Endometrial microvascular endothelial cells (primary cell): Measurements from ENCODE around the gene USP48. TPM values are rescaled to one million over a fixed set of nuclear protein-coding genes. Genes with fewer than 3 reads are reported as not detected.
"Not testable (repeated sequence)": the region's sequence is repeated elsewhere in the genome, so short reads cannot be mapped to it uniquely, and the experiment has no call there.

Experiments used
- in situ Hi-C: cut with HindIII; loops from 2 replicates; pipeline ENCODE4 v1.10.0; 2017; ENCODE audit warnings: low sequenced_read_pairs, low pct_unique_long_range_greater_than_20kb; ENCODE audit errors: inconsistent ontology term
- total RNA-seq: library from RNA; depleted of rRNA; stranded (reverse); fragments of >200 nt; gene quantifications from one replicate; pipeline ENCODE4 v1.2.3, GENCODE V29; 2015; ENCODE audit errors: inconsistent ontology term

Gene USP48
- total RNA-seq, 1 donor from 2014 or later = 50.8 TPM

GRCh38 chr1:21779613-21780521 is 3.1 kb downstream of the USP48 start:
- in situ Hi-C loops = no loop called here

DNA sequence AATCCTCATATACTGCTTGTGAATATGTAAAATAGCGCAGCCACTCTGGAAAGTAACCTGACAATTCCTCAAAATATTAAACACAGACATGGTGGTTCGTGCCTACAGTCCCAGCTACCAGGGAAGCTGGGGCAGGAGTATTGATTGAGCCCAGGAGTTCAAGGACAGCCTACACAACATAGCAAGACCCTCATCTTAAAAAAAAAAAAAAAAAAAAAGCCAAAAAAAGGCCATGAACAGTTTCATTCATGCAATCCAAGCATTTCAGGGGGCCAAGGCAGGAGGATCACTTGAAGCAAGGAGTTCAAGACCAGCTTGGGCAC is 4.6 kb downstream of the USP48 start:
- in situ Hi-C loops = no loop called here

GRCh38 chr1:21776925-21777324 is 6.0 kb downstream of the USP48 start:
- in situ Hi-C loops = not testable (repeated sequence)

- in situ Hi-C loops = no loop called here
Measured at GRCh38 chr1:21775985-21776562, 6.9 kb downstream of the USP48 start.

DNA sequence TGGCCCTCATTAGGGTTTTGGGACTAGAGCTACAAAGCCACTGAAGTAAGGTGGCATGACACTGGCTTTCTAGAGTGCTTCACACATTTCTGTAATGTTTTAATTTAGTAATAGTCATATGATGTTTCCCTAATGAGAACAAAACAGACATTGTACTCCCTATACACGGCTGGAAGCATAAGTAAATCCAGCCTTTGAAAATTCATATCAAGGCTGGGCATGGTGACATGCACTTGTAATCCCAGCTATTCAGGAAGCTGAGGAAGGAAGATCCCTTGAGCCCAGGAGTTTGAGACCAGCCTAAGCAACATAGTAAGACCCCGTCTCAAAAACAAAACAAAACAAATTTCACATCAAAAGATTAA is 7.4 kb downstream of the USP48 start:
- in situ Hi-C loops = no loop called here

- in situ Hi-C loops = no loop called here
Measured at GRCh38 chr1:21774835-21775549, 8.0 kb downstream of the USP48 start.

- in situ Hi-C loops = no loop called here
Measured at GRCh38 chr1:21773585-21773984, 9.4 kb downstream of the USP48 start.

DNA sequence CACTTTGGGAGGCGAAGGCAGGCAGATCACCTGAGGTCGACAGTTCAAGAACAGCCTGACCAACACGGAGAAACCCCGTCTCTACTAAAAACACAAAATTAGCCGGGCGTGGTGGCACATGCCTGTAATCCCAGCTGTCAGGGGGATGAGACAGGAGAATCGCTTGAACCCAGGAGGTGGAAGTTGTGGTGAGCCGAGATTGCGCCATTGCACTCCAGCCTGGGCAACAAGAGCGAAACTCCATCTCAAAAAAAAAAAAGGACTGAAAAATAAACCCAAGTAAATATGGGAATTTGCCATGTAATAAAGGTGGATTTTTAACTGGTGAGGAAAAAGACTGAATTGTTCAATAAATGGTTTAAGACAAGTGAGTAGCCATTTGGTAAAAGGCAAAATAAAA is 11.3 kb downstream of the USP48 start:
- in situ Hi-C loops = not testable (repeated sequence)

DNA sequence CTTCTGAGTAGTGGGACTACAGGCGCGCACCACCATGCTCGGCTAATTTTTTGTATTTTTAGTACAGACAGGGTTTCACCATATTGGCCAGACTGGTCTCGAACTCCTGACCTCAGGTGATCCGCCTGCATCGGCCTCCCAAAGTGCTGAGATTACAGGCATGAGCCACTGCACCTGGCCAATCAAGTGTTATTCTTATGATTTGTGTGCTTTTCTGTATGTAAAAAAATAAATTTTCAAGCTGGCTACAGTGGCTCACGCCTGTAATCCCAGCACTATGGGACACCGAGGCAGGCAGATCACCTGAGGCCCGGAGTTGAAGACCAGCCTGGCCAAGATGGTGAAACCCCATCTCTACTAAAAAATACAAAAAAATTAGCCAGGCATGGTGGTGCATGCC is 12.3 kb downstream of the USP48 start:
- in situ Hi-C loops = not testable (repeated sequence)

- in situ Hi-C loops = no loop called here
Measured at GRCh38 chr1:21770201-21770600, 12.7 kb downstream of the USP48 start.

- in situ Hi-C loops = not testable (repeated sequence)
Measured at GRCh38 chr1:21767106-21767505, 15.8 kb downstream of the USP48 start.

GRCh38 chr1:21766210-21766609 is 16.7 kb downstream of the USP48 start:
- in situ Hi-C loops = no loop called here

- in situ Hi-C loops = no loop called here
Measured at GRCh38 chr1:21764615-21765423, 18.1 kb downstream of the USP48 start.

DNA sequence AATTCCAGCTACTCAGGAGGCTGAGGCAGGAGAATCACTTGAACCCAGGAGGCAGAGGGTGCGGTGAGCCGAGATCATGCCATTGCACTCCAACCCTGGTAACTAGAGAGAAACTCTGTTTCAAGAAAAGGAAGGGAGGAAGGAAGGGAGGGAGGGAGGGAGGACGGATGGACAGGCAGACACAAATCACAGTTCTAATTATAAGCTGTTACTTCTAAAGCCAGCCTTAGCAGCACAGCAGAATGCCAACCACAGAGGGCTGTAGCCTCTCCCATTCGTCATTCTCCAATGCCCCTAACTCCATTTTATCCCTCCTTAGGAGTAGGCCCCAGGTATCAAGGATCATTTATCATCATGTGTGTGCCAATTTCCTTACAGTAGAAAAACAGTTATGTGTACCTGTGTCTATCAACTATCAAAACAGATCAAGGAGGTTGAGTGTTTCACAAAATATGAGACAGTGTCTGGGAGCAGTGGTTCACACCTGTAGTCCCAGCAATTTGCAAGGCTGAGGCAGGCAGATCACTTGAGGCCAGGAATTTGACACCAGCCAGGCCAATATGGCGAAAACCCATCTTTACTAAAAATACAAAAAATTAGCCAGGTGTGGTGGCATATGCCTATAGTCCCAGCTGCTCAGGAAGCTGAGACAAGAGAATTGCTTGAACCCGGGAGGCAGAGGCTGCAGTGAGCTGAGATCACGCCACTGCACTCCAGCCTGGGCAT is 19.1 kb downstream of the USP48 start:
- in situ Hi-C loops = no loop called here

DNA sequence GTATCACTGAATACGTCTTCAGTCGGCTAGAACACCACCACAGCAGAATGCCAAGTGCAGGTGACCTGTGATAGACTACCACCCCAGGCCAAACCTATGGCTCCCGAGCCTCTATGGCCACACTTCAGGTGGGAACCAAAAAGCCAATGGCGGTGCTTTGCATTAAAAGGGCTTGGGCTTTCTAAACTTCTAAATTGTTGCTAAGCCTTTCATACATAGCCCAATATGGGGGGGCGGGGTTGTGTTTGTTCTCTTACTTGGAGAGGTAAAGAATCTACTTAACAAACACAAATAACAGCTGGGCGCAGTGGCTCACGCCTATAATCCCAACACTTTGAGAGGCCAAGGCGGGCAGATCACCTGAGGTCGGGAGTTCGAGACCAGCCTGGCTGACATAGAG is 19.7 kb downstream of the USP48 start:
- in situ Hi-C loops = no loop called here

GRCh38 chr1:21762022-21762404 is 20.9 kb downstream of the USP48 start:
- in situ Hi-C loops = no loop called here

GRCh38 chr1:21761052-21761451 is 21.9 kb downstream of the USP48 start:
- in situ Hi-C loops = no loop called here

DNA sequence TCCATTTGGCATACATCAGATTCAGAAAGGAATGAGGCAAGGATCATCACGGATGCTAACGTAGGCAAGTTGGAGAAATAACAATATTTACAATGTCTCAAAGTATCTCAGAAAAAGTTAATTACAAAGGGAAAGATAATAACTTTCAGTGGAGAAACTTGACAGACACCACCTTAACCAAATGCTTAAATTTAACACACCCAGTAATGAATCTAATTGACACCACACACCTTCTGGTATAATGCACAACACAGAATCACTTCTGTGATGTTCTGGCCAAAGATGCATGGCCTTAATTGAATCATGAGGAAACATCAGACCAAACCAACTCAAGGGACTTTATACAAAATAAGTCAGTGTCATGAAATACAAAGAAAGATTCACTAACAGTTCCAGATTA is 23.1 kb downstream of the USP48 start:
- in situ Hi-C loops = no loop called here

GRCh38 chr1:21759182-21759581 is 23.8 kb downstream of the USP48 start:
- in situ Hi-C loops = no loop called here
